Transverse colon (tissue), 4 donors: ENCODE data around the gene UBE2V1. TPM values are rescaled to one million over a fixed set of nuclear protein-coding genes. Genes with fewer than 3 reads are reported as not detected.

Source experiments
- DNase-seq: peaks from one replicate; pipeline ENCODE4 v3.0.0-alpha.2; 2019
- H3K27ac ChIP-seq, 4 donors: fragments of 200-600 bp; sonication (generic); 2 replicates each; pipeline ENCODE4 v1.5.1; 2016 to 2018; ENCODE audit warnings: inconsistent platforms in 4 of 4
- H3K27me3 ChIP-seq: fragments of 200-600 bp; sonication (generic); 2 replicates; pipeline ENCODE4 v1.5.1; 2017; ENCODE audit warnings: inconsistent platforms
- H3K36me3 ChIP-seq, 4 donors: fragments of 200-600 bp; sonication (generic); 2 replicates each; pipeline ENCODE4 v1.5.1; 2017 to 2019; ENCODE audit warnings: inconsistent platforms in 4 of 4
- H3K4me1 ChIP-seq, 4 donors: fragments of 200-600 bp; sonication (generic); 2 replicates each; pipeline ENCODE4 v1.5.1; 2017 to 2020; ENCODE audit warnings: inconsistent platforms in 4 of 4
- H3K4me3 ChIP-seq, 4 donors: fragments of 200-600 bp; sonication (generic); 1 replicate in 1 of 4; 2 replicates in 3 of 4; pipeline versions ENCODE4 v1.5.1 to v1.6.1; 2017 to 2019; ENCODE audit warnings: inconsistent platforms in 4 of 4
- H3K9me3 ChIP-seq, 2 donors: fragments of 200-600 bp; sonication (generic); 2 replicates each; pipeline ENCODE4 v1.5.1; 2017 to 2019; ENCODE audit warnings: inconsistent platforms in 2 of 2
- EP300 ChIP-seq: sonication (generic); formaldehyde crosslinking; IDR thresholded peaks from one replicate; pipeline ENCODE4 v1.6.1; 2017; ENCODE audit warnings: antibody characterized with exemption, low read depth
- POLR2A ChIP-seq: fragments of 450-650 bp; IDR thresholded peaks from one replicate; pipeline ENCODE4 v1.6.1; 2016; ENCODE audit warnings: antibody characterized with exemption, mild to moderate bottlenecking, moderate library complexity
- POLR2AphosphoS5 ChIP-seq, 3 donors: sonication (generic); formaldehyde crosslinking; IDR thresholded peaks; one replicate each; pipeline ENCODE4 v1.6.1; 2016; ENCODE audit warnings: antibody characterized with exemption in 3 of 3
- WGBS, 2 donors: methylation state at CpG; one replicate each; pipeline ENCODE4 v1.1.5; 2018; ENCODE audit warnings: low coverage in 1 of 2; 5-methylcytosine and 5-hydroxymethylcytosine counted together
- in situ Hi-C, 4 donors: fragments of 200-750 bp; cut with MboI; loops; one replicate each; pipeline versions ENCODE4 v1.15.0 to v1.15.1; 2017; ENCODE audit warnings: low sequenced_read_pairs in 3 of 4, low pct_ligation_motif_present in 1 of 4, low pct_unique_long_range_greater_than_20kb in 1 of 4
- intact Hi-C: fragments of 100-400 bp; cut with DNase I; formaldehyde crosslinking; loops from one replicate; pipeline ENCODE4 v1.15.1; 2023; ENCODE audit warnings: low total_unique reads
- total RNA-seq, 4 donors: library from RNA; depleted of rRNA; stranded (reverse); fragments of >200 nt; gene quantifications; one replicate each; pipeline ENCODE4 v1.1.0, GENCODE V29; 2016
- TF ChIP-seq, protein P1 (sequence below), 5 experiments: fragments of 200-600 bp in 3 of 5; fragments of 450-650 bp in 2 of 5; sonication (generic) in 3 of 5; IDR thresholded peaks; 1 replicate in 2 of 5; 2 replicates in 3 of 5; pipeline ENCODE4 v1.5.1; 2016 to 2017; ENCODE audit warnings: antibody characterized with exemption in 5 of 5, inconsistent platforms in 3 of 5, mild to moderate bottlenecking in 2 of 5, moderate library complexity in 1 of 5

UBE2V1 gene
- total RNA-seq, 4 donors from 2014 or later: 23.7 to 104 (median 62.8) TPM

DNA sequence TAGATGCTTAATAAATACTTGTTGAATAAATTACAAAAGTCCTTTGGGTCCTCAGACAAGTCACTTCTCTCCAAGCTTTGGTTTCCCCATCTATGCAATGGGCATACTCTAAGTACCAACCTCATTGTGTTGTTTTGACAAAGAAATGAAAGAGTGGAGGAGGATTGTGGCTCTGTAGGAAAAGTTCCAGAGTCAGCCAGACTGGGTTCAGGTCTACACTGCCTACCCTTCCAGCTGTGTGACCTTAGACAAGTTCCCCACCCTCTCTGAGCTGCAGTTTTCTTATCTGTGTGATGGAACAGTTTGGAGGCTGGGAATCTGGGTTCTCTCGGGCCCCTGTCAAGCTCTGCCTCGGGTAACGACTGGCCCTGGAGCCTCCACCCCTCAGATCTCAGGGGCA lies 76.2 kb downstream of the UBE2V1 start:
- in situ Hi-C loops: no loop called here
- Histone ChIP-seq H3K4me3 (no peak overlapping the region), H3K27ac (no peak overlapping the region), H3K9me3 (no peaks in the 10 kb centered on the region), H3K27me3 (no peaks in the 10 kb centered on the region), H3K36me3 (no peaks in the 10 kb centered on the region), H3K4me1 (peaks cover 4 to 18% (median 9%) of the 10 kb centered on the region in 4 donors)
- TF ChIP-seq EP300: no peak
- no peak for TF ChIP-seq POLR2AphosphoS5 (IDR thresholded peaks at IDR 0.05)
- TF ChIP-seq POLR2A: no peak
- TF ChIP-seq, protein P1, sequence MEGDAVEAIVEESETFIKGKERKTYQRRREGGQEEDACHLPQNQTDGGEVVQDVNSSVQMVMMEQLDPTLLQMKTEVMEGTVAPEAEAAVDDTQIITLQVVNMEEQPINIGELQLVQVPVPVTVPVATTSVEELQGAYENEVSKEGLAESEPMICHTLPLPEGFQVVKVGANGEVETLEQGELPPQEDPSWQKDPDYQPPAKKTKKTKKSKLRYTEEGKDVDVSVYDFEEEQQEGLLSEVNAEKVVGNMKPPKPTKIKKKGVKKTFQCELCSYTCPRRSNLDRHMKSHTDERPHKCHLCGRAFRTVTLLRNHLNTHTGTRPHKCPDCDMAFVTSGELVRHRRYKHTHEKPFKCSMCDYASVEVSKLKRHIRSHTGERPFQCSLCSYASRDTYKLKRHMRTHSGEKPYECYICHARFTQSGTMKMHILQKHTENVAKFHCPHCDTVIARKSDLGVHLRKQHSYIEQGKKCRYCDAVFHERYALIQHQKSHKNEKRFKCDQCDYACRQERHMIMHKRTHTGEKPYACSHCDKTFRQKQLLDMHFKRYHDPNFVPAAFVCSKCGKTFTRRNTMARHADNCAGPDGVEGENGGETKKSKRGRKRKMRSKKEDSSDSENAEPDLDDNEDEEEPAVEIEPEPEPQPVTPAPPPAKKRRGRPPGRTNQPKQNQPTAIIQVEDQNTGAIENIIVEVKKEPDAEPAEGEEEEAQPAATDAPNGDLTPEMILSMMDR (IDR thresholded peaks at IDR 0.05): no peak
- intact Hi-C loops: no loop called here
- 68% methylated on average over 3 of the region's 3 CpGs; no CpG with 5 or more reads in 1 of the 2 donors for WGBS, 2 donors
- no peak for DNase-seq

GRCh38 chr20:50034567-50035180 lies 78.3 kb downstream of the UBE2V1 start:
- H3K27ac ChIP-seq: peak overlapping the region in 3 of 4 donors; percentile 29 to 58 (median 46)

GRCh38 chr20:50032955-50033666 lies 79.8 kb downstream of the UBE2V1 start:
- in situ Hi-C loops (no loop called here), intact Hi-C loops (no loop called here)
- Histone ChIP-seq H3K27me3 (no peaks in the 10 kb centered on the region), H3K4me3 (no peak overlapping the region), H3K27ac (peak overlapping the region in 3 of 4 donors; percentile 7 to 49 (median 27)), H3K9me3 (no peaks in the 10 kb centered on the region), H3K4me1 (peaks cover 4 to 31% (median 21%) of the 10 kb centered on the region in 4 donors), H3K36me3 (no peaks in the 10 kb centered on the region)
- WGBS, 2 donors: 82 to 87% methylated on average over 4 to 9 of the region's 9 CpGs
- TF ChIP-seq POLR2AphosphoS5 (IDR thresholded peaks at IDR 0.05): no peak
- TF ChIP-seq EP300: no peak
- TF ChIP-seq POLR2A: no peak
- TF ChIP-seq, protein P1 (IDR thresholded peaks at IDR 0.05): no peak
- DNase-seq: no peak

More at GRCh38 chr20:50034567-50035180, 78.3 kb downstream of the UBE2V1 start:
- Histone ChIP-seq H3K36me3 (no peaks in the 10 kb centered on the region), H3K4me3 (no peak overlapping the region), H3K9me3 (no peaks in the 10 kb centered on the region), H3K4me1 (peaks cover 4 to 28% (median 19%) of the 10 kb centered on the region in 4 donors), H3K27me3 (no peaks in the 10 kb centered on the region)
- no peak for TF ChIP-seq POLR2AphosphoS5 (IDR thresholded peaks at IDR 0.05)
- no peak for TF ChIP-seq POLR2A
- TF ChIP-seq EP300: no peak
- TF ChIP-seq, protein P1 (IDR thresholded peaks at IDR 0.05): no peak
- 73% methylated on average over 9 of the region's 9 CpGs; no CpG with 5 or more reads in 1 of the 2 donors for WGBS, 2 donors
- intact Hi-C loops (no loop called here), in situ Hi-C loops (no loop called here)
- no peak for DNase-seq

Other genes starting within 250 kb of the UBE2V1 start
- gene SPATA2, start 197.6 kb downstream of the UBE2V1 start, total RNA-seq: 10 to 100 TPM in 3 of 4 donors, 1 to 10 TPM in 1; 4.0 to 40.0 (median 17.2) TPM
- 100 to 1,000 TPM; 108 to 271 (median 217) TPM for gene RNF114, start 176.8 kb downstream of the UBE2V1 start, total RNA-seq
- gene SNAI1, start 130.2 kb downstream of the UBE2V1 start, total RNA-seq: under 1 TPM in 3 of 4 donors, not detected in 1; 0.32 to 0.41 (median 0.40) TPM
- gene PEDS1, start 40.6 kb upstream of the UBE2V1 start, total RNA-seq: 10 to 100 TPM in 3 of 4 donors, 1 to 10 TPM in 1; 9.6 to 30.9 (median 23.2) TPM
- 10 to 100 TPM; 26.1 to 78.9 (median 57.1) TPM for gene CEBPB, start 77.7 kb upstream of the UBE2V1 start, total RNA-seq